HG02981 (cell line): ENCODE results near the gene CFAP57.
"Not testable (repeated sequence)": the region's sequence is repeated elsewhere in the genome, so short reads cannot be mapped to it uniquely, and the experiment has no call there.

Experiments used
- ATAC-seq: cut with Tn5 transposase; IDR thresholded peaks from one replicate; pipeline ENCODE4 v1.9.1; 2021; ENCODE audit warnings: mild to moderate bottlenecking, moderate library complexity; ENCODE audit not compliant: unreplicated experiment

CFAP57 gene

DNA sequence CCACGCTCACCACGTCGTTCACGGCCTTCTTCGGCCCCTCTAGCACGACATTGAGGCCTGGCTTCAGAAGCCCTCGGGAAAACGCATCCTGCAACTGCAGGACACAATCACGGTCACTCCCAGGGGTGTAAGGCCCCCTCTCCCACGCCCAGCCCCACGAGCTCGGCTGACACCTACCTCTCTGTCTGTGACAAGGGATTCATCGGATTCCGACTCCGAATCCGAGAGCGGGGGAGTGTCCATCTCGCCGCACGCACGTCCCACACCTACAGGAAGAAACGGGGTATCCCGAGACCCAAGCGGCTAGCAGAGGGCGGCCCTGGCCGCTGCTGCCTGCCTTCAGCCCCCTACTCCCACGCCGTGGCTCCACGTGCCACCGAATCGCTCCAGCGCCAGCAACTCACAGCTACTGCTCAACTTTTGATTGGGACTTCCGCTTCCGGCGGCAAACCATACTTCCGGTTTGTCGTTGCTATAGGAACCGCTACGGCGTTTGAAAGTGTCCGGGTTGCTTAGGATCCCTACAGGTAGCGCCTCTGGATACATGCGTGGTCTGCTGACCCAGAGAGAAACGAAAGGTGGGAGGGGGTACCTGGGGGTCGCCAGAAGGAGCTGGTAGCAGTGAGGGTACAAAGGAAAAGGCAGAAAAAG, at the start of gene CFAP57, which contains the start of gene EBNA1BP2:
CFAP57 (plus strand) TSS at position 455 of the 651 bp plus-strand sequence. CDS start 424 bp downstream, outside the sequence.
EBNA1BP2 (minus strand) TSS at position 415 of the 651 bp plus-strand sequence; CDS start at position 243, 172 bp downstream.
- ATAC-seq: peak; percentile 84

DNA sequence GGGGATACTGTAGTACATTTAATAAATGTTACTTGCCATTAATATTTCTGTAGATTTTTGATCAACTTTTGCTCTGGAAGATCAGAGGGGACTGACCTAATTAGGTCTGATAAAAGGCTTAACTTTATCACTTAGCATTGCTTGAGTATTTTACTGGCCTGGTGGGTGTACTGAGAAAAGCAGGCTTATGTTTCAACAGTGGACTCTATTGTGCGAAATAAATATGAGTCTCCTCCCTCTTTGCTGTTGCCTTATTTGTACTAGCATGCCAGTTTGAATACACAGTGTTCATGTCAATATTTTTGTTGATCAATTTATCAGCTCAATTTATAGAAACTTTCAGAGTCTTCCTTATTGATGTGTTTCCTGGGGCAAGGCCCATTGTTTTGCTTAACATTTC, 49.1 kb upstream of the CFAP57 start:
- no peak for ATAC-seq

GRCh38 chr1:43128816-43129215, 43.3 kb upstream of the CFAP57 start:
- no peak for ATAC-seq

GRCh38 chr1:43129426-43129825, 42.7 kb upstream of the CFAP57 start:
- ATAC-seq: no peak

- ATAC-seq: no peak
These were observed 38.1 kb upstream of the CFAP57 start for GRCh38 chr1:43134068-43134467.

GRCh38 chr1:43134640-43135039, 37.5 kb upstream of the CFAP57 start:
- no peak for ATAC-seq

GRCh38 chr1:43135857-43136781, 36.0 kb upstream of the CFAP57 start:
- ATAC-seq: no peak

DNA sequence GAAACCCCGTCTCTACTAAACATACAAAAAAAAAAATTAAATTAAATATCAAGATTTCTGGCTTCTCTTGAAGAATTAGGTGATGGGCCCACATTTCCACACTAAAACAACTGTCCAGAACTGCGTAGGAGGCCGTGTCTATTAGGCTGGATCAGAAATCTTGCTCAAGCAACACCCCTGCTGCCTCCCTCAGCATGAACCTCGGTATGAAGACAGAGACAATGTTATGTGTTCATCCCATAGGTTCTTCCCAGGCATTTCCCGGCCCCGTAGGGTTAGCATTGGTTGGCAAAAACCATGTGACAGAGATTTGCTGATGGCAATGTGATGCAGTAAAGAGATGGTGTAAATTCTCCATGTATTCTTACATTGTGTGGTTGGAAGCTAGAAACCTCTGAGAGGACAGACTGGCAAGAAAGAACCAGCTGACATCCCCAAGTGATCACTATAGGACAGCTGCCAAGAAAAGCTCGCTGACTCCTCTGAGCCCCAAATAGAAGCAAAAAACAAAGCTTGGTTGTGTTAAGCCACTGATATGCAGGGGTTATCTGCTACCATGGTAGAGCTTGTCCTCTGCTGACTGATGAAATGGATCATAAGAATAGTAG, 34.6 kb upstream of the CFAP57 start:
- ATAC-seq: no peak

DNA sequence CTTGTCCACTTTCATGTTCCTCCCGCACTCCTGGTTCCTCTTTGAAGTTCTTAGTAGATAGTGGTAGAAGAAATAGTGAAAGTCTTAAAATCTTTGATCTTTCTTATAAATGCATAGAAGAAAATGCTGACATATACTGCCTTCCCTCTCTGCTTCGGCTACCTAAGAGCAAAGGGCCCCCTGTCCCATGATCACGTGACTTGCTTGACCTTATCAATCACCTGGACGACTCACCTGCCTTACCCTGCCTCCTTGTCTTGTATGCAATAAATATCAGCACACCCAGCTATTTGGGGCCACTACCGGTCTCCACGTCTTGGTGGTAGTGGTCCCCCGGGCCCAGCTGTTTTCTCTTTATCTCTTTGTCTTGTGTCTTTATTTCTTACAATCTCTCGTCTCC, 32.8 kb upstream of the CFAP57 start:
- ATAC-seq: not testable (repeated sequence)

GRCh38 chr1:43140010-43140409, 32.1 kb upstream of the CFAP57 start:
- ATAC-seq: no peak

DNA sequence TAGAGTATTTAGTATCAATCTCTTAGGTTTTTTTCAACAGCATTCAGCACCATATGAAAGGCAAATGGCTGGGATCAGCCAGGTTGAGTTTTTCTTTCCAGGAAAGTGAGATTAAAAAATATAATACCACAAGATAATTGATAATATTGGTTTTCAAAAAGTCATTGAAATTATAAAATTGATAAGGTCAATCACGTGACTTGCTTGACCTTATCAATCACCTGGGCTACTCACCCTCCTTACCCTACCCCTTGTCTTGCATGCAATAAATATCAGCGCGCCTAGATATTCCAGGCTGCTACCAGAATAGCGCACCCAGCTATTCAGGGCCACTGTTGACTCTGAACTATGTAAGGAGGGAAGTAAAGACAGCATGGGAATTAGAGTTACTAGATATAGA, 31.5 kb upstream of the CFAP57 start:
- ATAC-seq: no peak

DNA sequence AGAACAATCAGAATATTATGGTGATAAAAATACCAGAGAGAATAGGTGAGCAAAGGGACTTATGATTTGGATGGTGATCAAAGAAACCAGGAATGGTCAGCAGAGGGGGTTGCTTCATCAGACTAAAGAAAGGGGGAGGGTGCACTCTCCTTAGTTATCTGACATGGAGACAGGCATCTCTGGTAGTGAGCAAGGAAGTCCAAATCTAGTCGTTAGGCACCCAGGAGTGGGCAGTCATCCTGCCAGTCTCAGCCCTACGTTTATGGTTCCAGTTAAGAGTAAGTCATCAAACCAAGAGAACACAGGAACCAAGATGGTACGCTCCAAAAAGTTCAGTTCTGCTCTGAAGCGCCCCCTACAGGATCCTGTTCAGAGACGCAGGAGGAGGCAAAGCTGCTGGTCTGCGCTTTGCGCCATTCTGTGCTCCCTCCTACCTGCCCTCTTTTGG, 28.7 kb upstream of the CFAP57 start:
- ATAC-seq: no peak

GRCh38 chr1:43144237-43144636, 27.9 kb upstream of the CFAP57 start:
- no peak for ATAC-seq

DNA sequence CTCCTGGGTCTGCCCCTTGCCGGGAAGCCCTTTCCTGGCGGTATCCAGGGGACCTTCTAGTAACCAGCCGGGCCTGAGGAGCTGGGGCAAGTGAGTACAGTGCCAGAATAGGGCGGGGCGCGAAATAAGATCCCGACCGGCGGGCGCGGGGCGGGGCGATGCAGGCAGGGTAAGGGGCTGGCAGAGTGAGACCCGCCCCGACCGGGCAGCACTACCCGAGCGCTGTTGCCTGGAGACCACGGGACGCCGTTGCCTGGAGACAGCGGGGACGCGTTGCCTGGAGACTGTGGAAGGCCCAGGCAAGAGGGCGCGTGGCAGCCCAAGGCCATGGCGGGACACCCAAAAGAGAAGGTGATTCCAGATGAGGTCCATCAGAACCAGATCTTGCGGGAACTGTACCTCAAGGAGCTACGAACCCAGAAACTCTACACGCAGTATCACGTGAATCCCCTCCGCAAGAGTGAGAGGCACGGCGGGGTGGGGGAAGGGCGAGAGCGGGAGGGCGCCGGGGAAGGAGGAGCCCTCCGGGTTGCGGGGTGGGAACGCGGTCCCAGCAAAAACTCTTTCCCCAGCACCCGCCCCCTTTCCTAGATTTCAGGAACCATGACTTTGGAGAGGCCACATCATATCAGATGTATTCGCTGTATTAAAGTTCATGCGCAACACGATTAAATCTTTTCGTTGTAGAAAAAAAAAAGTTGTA, 24.4 kb upstream of the CFAP57 start:
- no peak for ATAC-seq

GRCh38 chr1:43149889-43150288, 22.2 kb upstream of the CFAP57 start:
- ATAC-seq: no peak

- no peak for ATAC-seq
These were observed 19.3 kb upstream of the CFAP57 start for GRCh38 chr1:43152866-43153265.

DNA sequence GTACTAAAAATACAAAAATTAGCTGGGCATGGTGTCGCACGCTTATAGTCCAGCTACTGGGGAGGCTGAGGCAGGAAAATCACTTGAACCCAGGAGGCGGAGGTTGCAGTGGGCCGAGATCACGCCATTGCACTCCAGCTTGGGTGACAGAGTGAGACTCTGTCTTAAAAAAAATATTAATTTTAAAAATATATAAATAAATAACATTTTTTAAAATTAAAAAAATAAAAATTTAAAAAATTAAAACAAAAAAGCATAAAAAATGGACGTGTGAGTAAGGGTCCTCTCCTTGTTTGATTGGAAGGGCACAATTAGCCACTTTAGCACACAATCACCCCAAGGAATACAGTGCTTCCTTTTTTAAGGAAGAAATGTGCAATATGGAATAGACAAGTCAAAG, 18.7 kb upstream of the CFAP57 start:
- no peak for ATAC-seq

GRCh38 chr1:43156026-43156425, 16.1 kb upstream of the CFAP57 start:
- no peak for ATAC-seq

GRCh38 chr1:43165162-43165561, 7.0 kb upstream of the CFAP57 start:
- no peak for ATAC-seq

- no peak for ATAC-seq
These were observed 6.4 kb upstream of the CFAP57 start for GRCh38 chr1:43165765-43166164.

DNA sequence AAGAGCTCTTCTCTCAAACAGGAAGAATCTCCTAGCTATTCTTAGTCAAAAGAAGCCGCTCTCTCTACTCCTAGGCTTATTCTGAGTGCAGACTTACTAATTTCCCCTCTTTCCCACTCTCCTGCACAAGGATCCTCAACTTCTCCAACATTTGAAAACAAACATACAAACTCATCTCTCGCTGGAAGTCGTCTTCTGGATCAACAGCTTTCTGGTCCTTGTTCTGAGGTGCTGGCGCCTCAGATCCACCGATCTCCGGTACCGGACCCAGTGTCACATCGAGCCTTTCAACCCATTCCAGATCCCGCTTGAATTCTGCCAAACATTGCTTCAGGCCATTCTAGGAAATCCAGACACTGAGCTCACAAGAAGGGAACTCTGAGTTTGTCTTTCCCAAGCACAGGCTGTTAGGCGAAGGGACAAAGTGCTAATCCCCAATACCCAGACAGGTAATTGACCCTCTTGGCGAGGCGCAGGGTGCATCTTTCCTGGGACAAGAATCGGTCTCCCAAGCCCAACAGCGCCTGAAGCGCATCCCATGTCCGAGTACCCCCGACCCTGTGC, 736 bp upstream of the CFAP57 start:
- ATAC-seq: no peak
